ENCODE measurements around the gene DCST2. TPM values are rescaled to one million over a fixed set of nuclear protein-coding genes. Genes with fewer than 3 reads are reported as not detected.

DCST2 gene
- total and polyA plus RNA-seq, 9 of the 15 experiments (the other 6 are each of a cell fraction or from before 2014, with no cell fraction given), result 0.09 to 0.49 (median 0.11) TPM; not detected in 3

- TF ChIP-seq SMAD4 (CRISPR knock-in tag; conservative IDR thresholded peaks at IDR 0.05) (peak; percentile 52; the same call in 1 of the 2 replicates), CREM (IDR thresholded peaks at IDR 0.05; ENCODE audit: low read depth) (0 out of 2 replicates have a peak, but pooled peaks have one; percentile 36), AFF1 (IDR thresholded peaks at IDR 0.05; ENCODE audit: low read depth in 1 of 2, partially characterized antibody in 2 of 2) (peak in 1 of 2 experiments; percentile 54), PHF20 (IDR thresholded peaks at IDR 0.05; ENCODE audit: partially characterized antibody) (no peak), CBFA2T3 (IDR thresholded peaks at IDR 0.05) (peak; percentile 22; the same call in 1 of the 2 replicates), BCOR (IDR thresholded peaks at IDR 0.05) (no peak), DPF2 (IDR thresholded peaks at IDR 0.05) (0 out of 2 replicates have a peak, but pooled peaks have one; percentile 26), NFATC3 (IDR thresholded peaks at IDR 0.05) (no peak), NCOR1 (IDR thresholded peaks at IDR 0.05) (peak; percentile 48), ZNF282 (CRISPR knock-in tag; IDR thresholded peaks at IDR 0.05) (no peak), ZNF740 (CRISPR knock-in tag; IDR thresholded peaks at IDR 0.05) (no peak), ZNF740 (tag; IDR thresholded peaks at IDR 0.05) (peak in 1 of 2 experiments; percentile 64; a peak in 1 of 4 replicates), MYC (IDR thresholded peaks at IDR 0.05; ENCODE audit: low read depth, low read length) (0 out of 2 replicates have a peak, but pooled peaks have one; percentile 3), MYC (CRISPR knock-in tag; IDR thresholded peaks at IDR 0.05; ENCODE audit: borderline replicate concordance, low read depth) (no peak), SMARCA4 (IDR thresholded peaks at IDR 0.05) (no peak), WHSC1 (IDR thresholded peaks at IDR 0.05; ENCODE audit: low read length) (no peak), RCOR1 (IDR thresholded peaks at IDR 0.05; ENCODE audit: borderline replicate concordance in 1 of 2, low read depth in 2 of 2, low read length in 2 of 2) (0 out of 4 replicates have a peak, but pooled peaks of 1 of the 2 experiments have one; percentile 30)
These were observed 19.9 kb downstream of the DCST2 start (continued) for GRCh38 chr1:155013632-155014031.

Measured in K562 (cell line).